Transverse colon (tissue), 4 donors: ENCODE data around the gene TGFBR3L. TPM values are rescaled to one million over a fixed set of nuclear protein-coding genes. Genes with fewer than 3 reads are reported as not detected.

Source experiments
- DNase-seq: peaks from one replicate; pipeline ENCODE4 v3.0.0-alpha.2; 2019
- H3K27ac ChIP-seq, 4 donors: fragments of 200-600 bp; sonication (generic); 2 replicates each; pipeline ENCODE4 v1.5.1; 2016 to 2018; ENCODE audit warnings: inconsistent platforms in 4 of 4
- H3K27me3 ChIP-seq: fragments of 200-600 bp; sonication (generic); 2 replicates; pipeline ENCODE4 v1.5.1; 2017; ENCODE audit warnings: inconsistent platforms
- H3K36me3 ChIP-seq, 4 donors: fragments of 200-600 bp; sonication (generic); 2 replicates each; pipeline ENCODE4 v1.5.1; 2017 to 2019; ENCODE audit warnings: inconsistent platforms in 4 of 4
- H3K4me1 ChIP-seq, 4 donors: fragments of 200-600 bp; sonication (generic); 2 replicates each; pipeline ENCODE4 v1.5.1; 2017 to 2020; ENCODE audit warnings: inconsistent platforms in 4 of 4
- H3K4me3 ChIP-seq, 4 donors: fragments of 200-600 bp; sonication (generic); 1 replicate in 1 of 4; 2 replicates in 3 of 4; pipeline versions ENCODE4 v1.5.1 to v1.6.1; 2017 to 2019; ENCODE audit warnings: inconsistent platforms in 4 of 4
- H3K9me3 ChIP-seq, 2 donors: fragments of 200-600 bp; sonication (generic); 2 replicates each; pipeline ENCODE4 v1.5.1; 2017 to 2019; ENCODE audit warnings: inconsistent platforms in 2 of 2
- EP300 ChIP-seq: sonication (generic); formaldehyde crosslinking; IDR thresholded peaks from one replicate; pipeline ENCODE4 v1.6.1; 2017; ENCODE audit warnings: antibody characterized with exemption, low read depth
- POLR2A ChIP-seq: fragments of 450-650 bp; IDR thresholded peaks from one replicate; pipeline ENCODE4 v1.6.1; 2016; ENCODE audit warnings: antibody characterized with exemption, mild to moderate bottlenecking, moderate library complexity
- POLR2AphosphoS5 ChIP-seq, 3 donors: sonication (generic); formaldehyde crosslinking; IDR thresholded peaks; one replicate each; pipeline ENCODE4 v1.6.1; 2016; ENCODE audit warnings: antibody characterized with exemption in 3 of 3
- WGBS, 2 donors: methylation state at CpG; one replicate each; pipeline ENCODE4 v1.1.5; 2018; ENCODE audit warnings: low coverage in 1 of 2; 5-methylcytosine and 5-hydroxymethylcytosine counted together
- in situ Hi-C, 4 donors: fragments of 200-750 bp; cut with MboI; loops; one replicate each; pipeline versions ENCODE4 v1.15.0 to v1.15.1; 2017; ENCODE audit warnings: low sequenced_read_pairs in 3 of 4, low pct_ligation_motif_present in 1 of 4, low pct_unique_long_range_greater_than_20kb in 1 of 4
- intact Hi-C: fragments of 100-400 bp; cut with DNase I; formaldehyde crosslinking; loops from one replicate; pipeline ENCODE4 v1.15.1; 2023; ENCODE audit warnings: low total_unique reads
- total RNA-seq, 4 donors: library from RNA; depleted of rRNA; stranded (reverse); fragments of >200 nt; gene quantifications; one replicate each; pipeline ENCODE4 v1.1.0, GENCODE V29; 2016
- TF ChIP-seq, protein P1 (sequence below), 5 experiments: fragments of 200-600 bp in 3 of 5; fragments of 450-650 bp in 2 of 5; sonication (generic) in 3 of 5; IDR thresholded peaks; 1 replicate in 2 of 5; 2 replicates in 3 of 5; pipeline ENCODE4 v1.5.1; 2016 to 2017; ENCODE audit warnings: antibody characterized with exemption in 5 of 5, inconsistent platforms in 3 of 5, mild to moderate bottlenecking in 2 of 5, moderate library complexity in 1 of 5

The TGFBR3L gene
- total RNA-seq, 4 donors from 2014 or later = 1.4 TPM; not detected in 3

DNA sequence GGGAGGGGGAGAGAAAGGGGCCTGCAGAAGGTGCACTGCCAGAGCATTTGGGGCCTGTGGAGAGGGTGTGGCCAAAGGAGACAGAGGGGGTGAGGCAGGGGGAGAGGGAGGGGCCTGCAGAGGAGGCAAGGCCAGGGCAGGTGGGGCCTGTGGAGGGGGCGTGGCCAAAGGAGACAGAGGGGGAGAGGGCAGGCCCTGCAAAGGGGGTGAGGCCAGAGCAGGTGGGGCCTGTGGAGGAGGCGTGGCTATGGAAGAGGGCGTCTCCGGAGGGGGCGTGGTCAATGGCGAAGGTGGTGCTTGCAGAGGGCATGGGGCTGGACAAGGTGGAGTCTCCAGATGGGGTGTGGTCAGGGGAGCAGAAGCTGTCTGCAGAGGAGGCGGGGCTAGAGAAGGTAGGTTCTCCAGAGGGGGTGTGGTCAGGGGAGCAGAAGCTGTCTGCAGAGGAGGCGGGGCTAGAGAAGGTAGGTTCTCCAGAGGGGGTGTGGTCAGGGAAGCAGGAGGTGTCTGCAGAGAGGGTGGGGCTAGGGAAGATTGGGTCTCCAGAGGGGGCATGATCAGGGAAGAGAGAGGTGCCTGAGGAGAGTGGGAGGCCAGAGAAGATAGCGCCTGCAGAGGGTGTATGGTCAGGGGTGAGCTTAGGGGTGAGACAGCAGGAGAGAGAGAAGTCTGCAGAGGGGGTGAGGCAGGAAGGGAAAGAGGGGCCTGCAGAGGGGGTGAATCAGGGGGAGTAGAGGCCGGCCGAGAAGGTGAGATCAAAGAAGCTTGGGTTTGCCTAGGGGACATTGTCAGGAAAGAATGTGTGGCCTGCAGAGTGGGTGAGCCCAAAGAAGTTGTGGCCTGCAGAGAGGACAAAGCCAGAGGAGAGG lies 43.8 kb upstream of the TGFBR3L start:
- Histone ChIP-seq H3K27me3 (peaks cover 66% of the 10 kb centered on the region), H3K27ac (peak overlapping the region; percentile 27 to 77 (median 55)), H3K4me3 (no peak overlapping the region), H3K36me3 (no peaks in the 10 kb centered on the region), H3K9me3 (no peaks in the 10 kb centered on the region), H3K4me1 (peaks cover 18 to 51% (median 43%) of the 10 kb centered on the region in 4 donors)
- TF ChIP-seq EP300 = no peak
- TF ChIP-seq POLR2A = no peak
- TF ChIP-seq POLR2AphosphoS5 (IDR thresholded peaks at IDR 0.05) = no peak
- TF ChIP-seq, protein P1, sequence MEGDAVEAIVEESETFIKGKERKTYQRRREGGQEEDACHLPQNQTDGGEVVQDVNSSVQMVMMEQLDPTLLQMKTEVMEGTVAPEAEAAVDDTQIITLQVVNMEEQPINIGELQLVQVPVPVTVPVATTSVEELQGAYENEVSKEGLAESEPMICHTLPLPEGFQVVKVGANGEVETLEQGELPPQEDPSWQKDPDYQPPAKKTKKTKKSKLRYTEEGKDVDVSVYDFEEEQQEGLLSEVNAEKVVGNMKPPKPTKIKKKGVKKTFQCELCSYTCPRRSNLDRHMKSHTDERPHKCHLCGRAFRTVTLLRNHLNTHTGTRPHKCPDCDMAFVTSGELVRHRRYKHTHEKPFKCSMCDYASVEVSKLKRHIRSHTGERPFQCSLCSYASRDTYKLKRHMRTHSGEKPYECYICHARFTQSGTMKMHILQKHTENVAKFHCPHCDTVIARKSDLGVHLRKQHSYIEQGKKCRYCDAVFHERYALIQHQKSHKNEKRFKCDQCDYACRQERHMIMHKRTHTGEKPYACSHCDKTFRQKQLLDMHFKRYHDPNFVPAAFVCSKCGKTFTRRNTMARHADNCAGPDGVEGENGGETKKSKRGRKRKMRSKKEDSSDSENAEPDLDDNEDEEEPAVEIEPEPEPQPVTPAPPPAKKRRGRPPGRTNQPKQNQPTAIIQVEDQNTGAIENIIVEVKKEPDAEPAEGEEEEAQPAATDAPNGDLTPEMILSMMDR (IDR thresholded peaks at IDR 0.05) = no peak
- DNase-seq = peak; percentile 67
- 13 to 46% methylated on average over 5 to 11 of the region's 11 CpGs for WGBS, 2 donors
- intact Hi-C loops (loop anchor here (5.0 kb wide), 1 partner anchor 1409 kb away; the partner anchor contains the start of gene CRB3), in situ Hi-C loops (no loop called here)

DNA sequence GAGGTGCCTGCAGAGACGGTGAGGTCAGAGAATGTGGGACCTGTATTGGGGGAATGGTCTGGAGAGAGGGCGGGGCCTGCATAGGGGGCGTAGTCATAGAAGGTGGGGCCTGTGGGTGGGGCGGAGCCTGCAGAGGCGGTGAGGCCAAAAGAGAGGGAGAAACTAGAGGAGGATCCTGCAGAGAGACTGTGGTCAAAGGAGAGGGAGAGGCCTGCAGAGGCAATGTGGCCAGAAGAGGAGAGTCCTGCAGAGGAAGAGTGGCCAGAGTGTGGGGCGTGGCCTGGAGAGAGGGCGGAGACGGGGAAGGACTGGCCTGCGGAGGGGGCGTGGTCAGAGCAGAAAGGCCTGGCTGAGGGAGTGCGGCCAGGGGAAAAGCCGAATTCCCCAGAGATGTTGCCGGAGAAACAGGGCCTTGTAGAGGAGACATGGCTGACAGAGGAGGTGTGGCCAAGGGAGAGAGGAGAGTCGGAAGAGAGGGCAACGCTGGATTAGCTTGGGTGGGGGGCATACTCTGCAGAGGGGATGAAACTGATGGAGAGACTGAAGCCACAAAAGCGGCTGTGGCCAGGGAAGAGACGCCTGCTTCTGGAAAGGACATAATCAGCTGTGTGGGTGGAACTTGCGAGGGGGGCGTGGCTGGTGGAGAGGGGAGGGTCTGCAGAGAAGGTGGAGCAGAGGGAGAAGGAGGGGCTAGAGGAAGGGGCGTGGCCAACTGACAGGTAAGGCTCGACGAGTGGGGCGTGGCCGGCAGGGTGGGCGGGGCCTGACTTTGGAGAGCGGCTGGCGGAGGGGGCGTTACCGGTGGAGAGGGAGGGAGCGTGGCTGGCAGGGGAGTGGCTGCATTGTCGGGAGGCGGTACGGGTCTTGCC lies 43.0 kb upstream of the TGFBR3L start:
- Histone ChIP-seq H3K36me3 (no peaks in the 10 kb centered on the region), H3K27me3 (peaks cover 67% of the 10 kb centered on the region), H3K9me3 (no peaks in the 10 kb centered on the region), H3K27ac (peak overlapping the region; percentile 27 to 77 (median 55)), H3K4me1 (peaks cover 18 to 51% (median 43%) of the 10 kb centered on the region in 4 donors), H3K4me3 (peak overlapping the region in 2 of 4 donors; percentile 9 to 28)
- DNase-seq = peak; percentile 93
- in situ Hi-C loops = no loop called here
- intact Hi-C loops = loop anchor here (5.0 kb wide), 1 partner anchor 1409 kb away; the partner anchor contains the start of gene CRB3
- WGBS, 2 donors = 5 to 6% methylated on average over 7 to 33 of the region's 33 CpGs
- TF ChIP-seq EP300 (no peak), POLR2A (no peak), POLR2AphosphoS5 (IDR thresholded peaks at IDR 0.05) (no peak)
- TF ChIP-seq, protein P1 (IDR thresholded peaks at IDR 0.05) = no peak

DNA sequence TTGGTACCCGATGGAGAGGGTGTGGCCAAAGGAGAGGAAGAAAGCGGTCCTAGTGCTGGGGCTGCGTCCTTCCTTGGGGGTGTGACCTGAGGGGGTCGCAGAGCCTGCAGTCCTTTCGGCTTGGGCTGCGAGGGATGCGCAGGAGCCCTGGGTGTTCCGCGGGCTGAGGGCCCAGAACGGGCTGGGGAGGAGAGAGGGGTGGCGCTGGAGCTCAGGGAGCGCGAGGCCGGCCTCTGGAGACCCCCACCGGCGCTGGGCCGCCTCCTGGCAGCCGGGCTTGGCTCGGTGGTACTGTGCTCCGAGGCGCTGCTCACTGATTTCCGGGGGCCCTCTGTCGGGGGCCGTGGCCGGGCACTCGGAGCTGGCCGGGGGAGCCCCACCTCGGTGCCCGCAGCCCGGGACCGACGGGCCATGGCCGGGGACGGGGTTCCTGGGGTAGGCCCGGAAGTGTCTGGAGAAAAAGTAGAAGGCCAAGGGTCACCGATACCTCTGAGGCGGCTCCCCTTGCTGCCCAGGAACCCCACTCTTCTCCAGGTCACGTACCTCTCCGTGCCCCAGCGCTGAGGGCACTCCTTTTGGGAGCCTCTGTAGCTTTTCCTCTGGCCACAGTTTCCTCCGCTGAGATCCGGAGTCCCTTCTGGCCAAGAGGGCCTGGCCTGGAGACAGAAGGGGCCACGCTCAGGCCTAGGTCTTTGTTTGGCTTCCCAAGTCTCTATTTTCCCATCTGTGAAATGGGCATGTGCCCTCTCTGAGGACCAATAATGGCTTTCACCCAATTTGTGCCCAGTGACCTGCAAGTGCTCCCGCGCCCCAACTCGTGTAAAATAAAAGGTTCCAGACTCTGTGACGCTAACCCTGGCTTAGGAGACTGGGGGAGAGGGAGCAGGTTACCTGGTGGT lies 42.1 kb upstream of the TGFBR3L start:
- no peak for DNase-seq
- no peaks in the 10 kb centered on the region for H3K36me3 ChIP-seq
- intact Hi-C loops = loop anchor here (5.0 kb wide), 1 partner anchor 1410 kb away; the partner anchor contains the start of gene CRB3
- no peaks in the 10 kb centered on the region for H3K9me3 ChIP-seq
- H3K4me1 ChIP-seq = peaks cover 18 to 51% (median 43%) of the 10 kb centered on the region in 4 donors
- 60 to 100% methylated on average over 1 to 39 of the region's 47 CpGs for WGBS, 2 donors
- H3K27me3 ChIP-seq = peaks cover 62% of the 10 kb centered on the region
- in situ Hi-C loops = no loop called here
- no peak overlapping the region for H3K27ac ChIP-seq
- H3K4me3 ChIP-seq = peak overlapping the region in 1 of 4 donors; percentile 28
- TF ChIP-seq, protein P1 (IDR thresholded peaks at IDR 0.05) = no peak
- TF ChIP-seq POLR2AphosphoS5 (IDR thresholded peaks at IDR 0.05) (no peak), EP300 (no peak), POLR2A (no peak)
